ENCODE data around the gene ATP5ME. TPM values are rescaled to one million over a fixed set of nuclear protein-coding genes. Genes with fewer than 3 reads are reported as not detected.

Gene ATP5ME
- total RNA-seq, 1 experiment from 2014 or later: 330 TPM

GRCh38 chr4:685679-686412 lies 11.8 kb upstream of the ATP5ME start:
- no peaks in the 10 kb centered on the region for H4K20me1 ChIP-seq (ENCODE audit: insufficient read depth)
- TF ChIP-seq ATF3 (IDR thresholded peaks at IDR 0.05): no peak
- TF ChIP-seq, protein P1, sequence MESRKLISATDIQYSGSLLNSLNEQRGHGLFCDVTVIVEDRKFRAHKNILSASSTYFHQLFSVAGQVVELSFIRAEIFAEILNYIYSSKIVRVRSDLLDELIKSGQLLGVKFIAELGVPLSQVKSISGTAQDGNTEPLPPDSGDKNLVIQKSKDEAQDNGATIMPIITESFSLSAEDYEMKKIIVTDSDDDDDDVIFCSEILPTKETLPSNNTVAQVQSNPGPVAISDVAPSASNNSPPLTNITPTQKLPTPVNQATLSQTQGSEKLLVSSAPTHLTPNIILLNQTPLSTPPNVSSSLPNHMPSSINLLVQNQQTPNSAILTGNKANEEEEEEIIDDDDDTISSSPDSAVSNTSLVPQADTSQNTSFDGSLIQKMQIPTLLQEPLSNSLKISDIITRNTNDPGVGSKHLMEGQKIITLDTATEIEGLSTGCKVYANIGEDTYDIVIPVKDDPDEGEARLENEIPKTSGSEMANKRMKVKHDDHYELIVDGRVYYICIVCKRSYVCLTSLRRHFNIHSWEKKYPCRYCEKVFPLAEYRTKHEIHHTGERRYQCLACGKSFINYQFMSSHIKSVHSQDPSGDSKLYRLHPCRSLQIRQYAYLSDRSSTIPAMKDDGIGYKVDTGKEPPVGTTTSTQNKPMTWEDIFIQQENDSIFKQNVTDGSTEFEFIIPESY (IDR thresholded peaks at IDR 0.05; ENCODE audit: extremely low read depth, insufficient replicate concordance, low read length): no peak
- no peak for TF ChIP-seq SRF (IDR thresholded peaks at IDR 0.05; ENCODE audit: low read depth)
- TF ChIP-seq ZNF274 (IDR thresholded peaks at IDR 0.05; ENCODE audit: low read depth, low read length): no peak
- no peak for TF ChIP-seq CEBPB (IDR thresholded peaks at IDR 0.05; ENCODE audit: low read depth)
- no peak for TF ChIP-seq YY1 (IDR thresholded peaks at IDR 0.05; ENCODE audit: extremely low read depth, insufficient replicate concordance, low read depth, low read length)
- TF ChIP-seq EGR1 (IDR thresholded peaks at IDR 0.05; ENCODE audit: low read depth): no peak
- TF ChIP-seq RAD21 (IDR thresholded peaks at IDR 0.05; ENCODE audit: low read depth): no peak
- TF ChIP-seq SIN3A (IDR thresholded peaks at IDR 0.05; ENCODE audit: low read depth): no peak
- TF ChIP-seq EZH2phosphoT487 (IDR thresholded peaks at IDR 0.05; ENCODE audit: borderline replicate concordance): no peak
- TF ChIP-seq EZH2 (IDR thresholded peaks at IDR 0.05): no peak
- TF ChIP-seq FOSL1 (IDR thresholded peaks at IDR 0.05; ENCODE audit: low read depth): no peak
- no peak for TF ChIP-seq JUND (IDR thresholded peaks at IDR 0.05)
- no peak for TF ChIP-seq POLR2AphosphoS5 (IDR thresholded peaks at IDR 0.05; ENCODE audit: low read depth, low read length)
- TF ChIP-seq, protein P2, sequence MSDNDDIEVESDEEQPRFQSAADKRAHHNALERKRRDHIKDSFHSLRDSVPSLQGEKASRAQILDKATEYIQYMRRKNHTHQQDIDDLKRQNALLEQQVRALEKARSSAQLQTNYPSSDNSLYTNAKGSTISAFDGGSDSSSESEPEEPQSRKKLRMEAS (IDR thresholded peaks at IDR 0.05): no peak
- TF ChIP-seq CTCF (IDR thresholded peaks at IDR 0.05 in 2 of 3, conservative IDR thresholded peaks at IDR 0.05 in 1 of 3; ENCODE audit: borderline replicate concordance in 1 of 3, insufficient read depth in 1 of 3, low read depth in 2 of 3, low read length in 2 of 3): no peak
- TF ChIP-seq SP1 (IDR thresholded peaks at IDR 0.05; ENCODE audit: low read depth): no peak
- TF ChIP-seq ELF1 (IDR thresholded peaks at IDR 0.05; ENCODE audit: borderline replicate concordance, low read depth): no peak
- TF ChIP-seq, protein P3, sequence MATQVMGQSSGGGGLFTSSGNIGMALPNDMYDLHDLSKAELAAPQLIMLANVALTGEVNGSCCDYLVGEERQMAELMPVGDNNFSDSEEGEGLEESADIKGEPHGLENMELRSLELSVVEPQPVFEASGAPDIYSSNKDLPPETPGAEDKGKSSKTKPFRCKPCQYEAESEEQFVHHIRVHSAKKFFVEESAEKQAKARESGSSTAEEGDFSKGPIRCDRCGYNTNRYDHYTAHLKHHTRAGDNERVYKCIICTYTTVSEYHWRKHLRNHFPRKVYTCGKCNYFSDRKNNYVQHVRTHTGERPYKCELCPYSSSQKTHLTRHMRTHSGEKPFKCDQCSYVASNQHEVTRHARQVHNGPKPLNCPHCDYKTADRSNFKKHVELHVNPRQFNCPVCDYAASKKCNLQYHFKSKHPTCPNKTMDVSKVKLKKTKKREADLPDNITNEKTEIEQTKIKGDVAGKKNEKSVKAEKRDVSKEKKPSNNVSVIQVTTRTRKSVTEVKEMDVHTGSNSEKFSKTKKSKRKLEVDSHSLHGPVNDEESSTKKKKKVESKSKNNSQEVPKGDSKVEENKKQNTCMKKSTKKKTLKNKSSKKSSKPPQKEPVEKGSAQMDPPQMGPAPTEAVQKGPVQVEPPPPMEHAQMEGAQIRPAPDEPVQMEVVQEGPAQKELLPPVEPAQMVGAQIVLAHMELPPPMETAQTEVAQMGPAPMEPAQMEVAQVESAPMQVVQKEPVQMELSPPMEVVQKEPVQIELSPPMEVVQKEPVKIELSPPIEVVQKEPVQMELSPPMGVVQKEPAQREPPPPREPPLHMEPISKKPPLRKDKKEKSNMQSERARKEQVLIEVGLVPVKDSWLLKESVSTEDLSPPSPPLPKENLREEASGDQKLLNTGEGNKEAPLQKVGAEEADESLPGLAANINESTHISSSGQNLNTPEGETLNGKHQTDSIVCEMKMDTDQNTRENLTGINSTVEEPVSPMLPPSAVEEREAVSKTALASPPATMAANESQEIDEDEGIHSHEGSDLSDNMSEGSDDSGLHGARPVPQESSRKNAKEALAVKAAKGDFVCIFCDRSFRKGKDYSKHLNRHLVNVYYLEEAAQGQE (IDR thresholded peaks at IDR 0.05; ENCODE audit: low read depth): no peak
- TF ChIP-seq CBX3 (IDR thresholded peaks at IDR 0.05; ENCODE audit: low read depth): no peak
- no peak for DNase-seq (ENCODE audit: low read depth, low spot score)
- no peak overlapping the region for H3K4me2 ChIP-seq (ENCODE audit: low read length)
- no peak overlapping the region for H2AFZ ChIP-seq (ENCODE audit: low read depth, low read length, poor library complexity, severe bottlenecking)
- H3K9me3 ChIP-seq (ENCODE audit: control insufficient read depth in 1 of 2, insufficient read depth in 1 of 2, low read depth in 1 of 2, low read length in 2 of 2): no peaks in the 10 kb centered on the region
- ATAC-seq: no peak
- no TSS peak for BruUV-seq (replicated peaks)
- POLR2A ChIA-PET: no interaction called here
- no peaks in the 10 kb centered on the region for H3K9me2 ChIP-seq (ENCODE audit: insufficient read depth)
- no peaks in the 10 kb centered on the region for H3K36me3 ChIP-seq (ENCODE audit: control insufficient read depth in 1 of 2, insufficient read depth in 2 of 2, low read length in 2 of 2)
- H3K27ac ChIP-seq (ENCODE audit: low read depth, low read length): peak overlapping the region; percentile 92; the same call in 1 of the 2 replicates
- peaks cover 27 to 55% of the 10 kb centered on the region in 2 experiments for H3K4me1 ChIP-seq (ENCODE audit: control insufficient read depth in 1 of 2, insufficient read depth in 2 of 2, low read length in 2 of 2)
- peaks cover 4% of the 10 kb centered on the region; the same call in 1 of the 2 replicates for H3K79me2 ChIP-seq (ENCODE audit: insufficient read depth, low read length)
- CTCF ChIA-PET: no interaction called here
- RAD21 ChIA-PET (ENCODE audit: low non-redundant PET in 1 of 2, low total read pairs in 2 of 2, uncharacterized antibody in 2 of 2, unreplicated experiment in 2 of 2): no interaction called here
- H3K4me3 ChIP-seq (replicated peaks in 1 of 2; ENCODE audit: low read depth in 1 of 2, low read length in 2 of 2): no peak overlapping the region
- no peaks in the 10 kb centered on the region for H3K27me3 ChIP-seq (ENCODE audit: insufficient read depth, low read length)
- no peak overlapping the region for H3K9ac ChIP-seq (ENCODE audit: low read length)
- intact Hi-C loops (cut with micrococcal nuclease): no loop called here
